Measurements from ENCODE around the gene TBC1D1.

GRCh38 chr4:37902738-37903693 is 12.1 kb downstream of the TBC1D1 start:
- TF ChIP-seq CTCF (IDR thresholded peaks at IDR 0.05) = no peak
- TF ChIP-seq REST (IDR thresholded peaks at IDR 0.05; ENCODE audit: insufficient read depth in 1 of 2, low read depth in 2 of 2, low read length in 1 of 2) = no peak
